H1 (cell line): ENCODE results near the gene OR10K1. TPM values are rescaled to one million over a fixed set of nuclear protein-coding genes. Genes with fewer than 3 reads are reported as not detected.

Experiments
- CHD7 ChIP-seq: fragments of 300-600 bp; sonication (generic); IDR thresholded peaks from 2 replicates; pipeline ENCODE4 v1.7.1; 2012; ENCODE audit warnings: low read length, moderate library complexity, mild to moderate bottlenecking, inconsistent platforms; ENCODE audit not compliant: insufficient replicate concordance
- RNF2 ChIP-seq: fragments of 200-900, 300-1000 bp; sonication (generic); IDR thresholded peaks from 2 replicates; pipeline ENCODE4 v1.7.1; 2016; ENCODE audit warnings: borderline replicate concordance, low read depth, mild to moderate bottlenecking, antibody characterized with exemption, low read length; ENCODE audit not compliant: poor library complexity, severe bottlenecking; ENCODE audit errors: missing control alignments
- polyA plus RNA-seq, 7 experiments: library from polyadenylated mRNA; depleted of rRNA in 3 of 7; stranded (reverse) in 5 of 7; unstranded in 2 of 7; fragments of >200 nt in 5 of 7; fragments of 200-250 nt in 2 of 7; gene quantifications; 1 replicate in 5 of 7; 2 replicates in 1 of 7; 4 replicates in 1 of 7; pipeline versions ENCODE4 v1.2.1 to v1.2.3, GENCODE V29; 2011 to 2013; ENCODE audit warnings: missing spikeins in 2 of 7, mixed read lengths in 2 of 7
- total RNA-seq: library from RNA; stranded (reverse); fragmentation: NEBNext Ultra II Directional; extraction: Animal tissue kit (Norgen Biotek cat#: 25700); gene quantifications from 2 replicates; pipeline ENCODE4 v1.2.1, GENCODE V29; 2021

The OR10K1 gene
- total and polyA plus RNA-seq, 2 of the 8 experiments (the other 6 are each of a cell fraction or from before 2014, with no cell fraction given), result not detected

GRCh38 chr1:158422212-158422611 is 39.4 kb upstream of the OR10K1 start (continued):
- TF ChIP-seq CHD7, result peak; percentile 66
- TF ChIP-seq RNF2, result no peak
- TF ChIP-seq, all 59 proteins: peak for 3
